Activated naive CD4-positive, alpha-beta T cell treated with anti-CD3 and anti-CD28 coated beads for 36 hours (primary cell): Measurements from ENCODE around the gene BOD1L1. TPM values are rescaled to one million over a fixed set of nuclear protein-coding genes. Genes with fewer than 3 reads are reported as not detected.
"Not testable (repeated sequence)": the region's sequence is repeated elsewhere in the genome, so short reads cannot be mapped to it uniquely, and the experiment has no call there.

Experiments
- CTCF ChIA-PET: fragments of 350-600 bp; sonication (Branson Sonifier 250); formaldehyde crosslinking; loops from one replicate; lab custom pipeline; 2021; ENCODE audit warnings: antibody characterized with exemption; lab: Charles Lee
- DNase-seq: peaks from one replicate; pipeline ENCODE4 v3.0.0-alpha.2; 2020
- H3K27ac Mint-ChIP-seq: one replicate; pipeline ENCODE4 v1.8.0; 2021; ENCODE audit warnings: mild to moderate bottlenecking, mixed read lengths
- H3K27me3 Mint-ChIP-seq: one replicate; pipeline ENCODE4 v1.8.0; 2021; ENCODE audit warnings: low read depth, mixed read lengths
- H3K36me3 Mint-ChIP-seq: one replicate; pipeline ENCODE4 v1.8.0; 2021; ENCODE audit warnings: low read depth, mixed read lengths
- H3K4me1 Mint-ChIP-seq: one replicate; pipeline ENCODE4 v1.8.0; 2021; ENCODE audit warnings: low read depth, mixed read lengths
- H3K4me3 Mint-ChIP-seq: one replicate; pipeline ENCODE4 v1.8.0; 2021; ENCODE audit warnings: mild to moderate bottlenecking, moderate library complexity, mixed read lengths
- H3K9me3 Mint-ChIP-seq: one replicate; pipeline ENCODE4 v1.8.0; 2021; ENCODE audit warnings: mixed read lengths
- intact Hi-C: fragments of 100-400 bp; cut with micrococcal nuclease; formaldehyde crosslinking; loops from one replicate; pipeline ENCODE4 v1.15.1; 2023
- total RNA-seq, 2 experiments: library from RNA; stranded (reverse); gene quantifications; one replicate each; pipeline ENCODE4 v1.2.3, GENCODE V29; 2021

The BOD1L1 gene
- total RNA-seq, 2 experiments from 2014 or later: 24.2 to 24.3 TPM

GRCh38 chr4:13580036-13580435 is 47.5 kb downstream of the BOD1L1 start:
- Mint-ChIP-seq H3K4me1 (no peaks in the 10 kb centered on the region), H3K9me3 (no peaks in the 10 kb centered on the region), H3K27ac (no peak overlapping the region), H3K36me3 (peaks cover 27% of the 10 kb centered on the region), H3K27me3 (no peaks in the 10 kb centered on the region), H3K4me3 (no peak overlapping the region)
- CTCF ChIA-PET: no interaction called here
- DNase-seq: no peak
- intact Hi-C loops: no loop called here

GRCh38 chr4:13577660-13578059 is 49.9 kb downstream of the BOD1L1 start:
- H3K36me3 Mint-ChIP-seq: peaks cover 28% of the 10 kb centered on the region
- no peak overlapping the region for H3K27ac Mint-ChIP-seq
- H3K9me3 Mint-ChIP-seq: no peaks in the 10 kb centered on the region
- H3K4me1 Mint-ChIP-seq: no peaks in the 10 kb centered on the region
- CTCF ChIA-PET: no interaction called here
- no peak overlapping the region for H3K4me3 Mint-ChIP-seq
- DNase-seq: no peak
- no peaks in the 10 kb centered on the region for H3K27me3 Mint-ChIP-seq
- intact Hi-C loops: no loop called here

GRCh38 chr4:13570916-13571315 is 56.6 kb downstream of the BOD1L1 start:
- H3K4me1 Mint-ChIP-seq: no peaks in the 10 kb centered on the region
- H3K4me3 Mint-ChIP-seq: no peak overlapping the region
- no peak for DNase-seq
- no peaks in the 10 kb centered on the region for H3K27me3 Mint-ChIP-seq
- peaks cover 28% of the 10 kb centered on the region for H3K36me3 Mint-ChIP-seq
- no peaks in the 10 kb centered on the region for H3K9me3 Mint-ChIP-seq
- no peak overlapping the region for H3K27ac Mint-ChIP-seq
- CTCF ChIA-PET: no interaction called here
- intact Hi-C loops: no loop called here

GRCh38 chr4:13567125-13567524 is 60.4 kb downstream of the BOD1L1 start:
- CTCF ChIA-PET: interaction anchor here (0.6 kb wide), 1 partner anchor 730 kb away, joined by 3 read pairs; no protein-coding TSS in a partner anchor
- no peak for DNase-seq
- Mint-ChIP-seq H3K36me3 (peaks cover 24% of the 10 kb centered on the region), H3K4me3 (no peak overlapping the region), H3K27me3 (no peaks in the 10 kb centered on the region), H3K4me1 (no peaks in the 10 kb centered on the region), H3K9me3 (no peaks in the 10 kb centered on the region), H3K27ac (no peak overlapping the region)
- intact Hi-C loops: no loop called here

- Mint-ChIP-seq H3K9me3 (no peaks in the 10 kb centered on the region), H3K36me3 (peaks cover 7% of the 10 kb centered on the region), H3K27ac (no peak overlapping the region), H3K27me3 (peaks cover 9% of the 10 kb centered on the region), H3K4me3 (no peak overlapping the region), H3K4me1 (no peaks in the 10 kb centered on the region)
- CTCF ChIA-PET: no interaction called here
- intact Hi-C loops: no loop called here
- no peak for DNase-seq
These were observed 64.6 kb downstream of the BOD1L1 start for GRCh38 chr4:13562876-13563275.

GRCh38 chr4:13561673-13562072 is 65.9 kb downstream of the BOD1L1 start:
- Mint-ChIP-seq H3K27me3 (peaks cover 13% of the 10 kb centered on the region), H3K4me3 (no peak overlapping the region), H3K9me3 (no peaks in the 10 kb centered on the region), H3K27ac (no peak overlapping the region), H3K4me1 (no peaks in the 10 kb centered on the region), H3K36me3 (no peaks in the 10 kb centered on the region)
- no peak for DNase-seq
- CTCF ChIA-PET: interaction anchor here (0.7 kb wide), 1 partner anchor 672 kb away, joined by 5 read pairs; no protein-coding TSS in a partner anchor
- intact Hi-C loops: no loop called here

- H3K4me1 Mint-ChIP-seq, DNase-seq, H3K36me3 Mint-ChIP-seq, H3K4me3 Mint-ChIP-seq, H3K9me3 Mint-ChIP-seq, intact Hi-C loops, CTCF ChIA-PET, H3K27ac Mint-ChIP-seq: not testable (repeated sequence)
- peaks cover 17% of the 10 kb centered on the region for H3K27me3 Mint-ChIP-seq
These were observed 67.4 kb downstream of the BOD1L1 start for GRCh38 chr4:13560111-13560510.

- peaks cover 17% of the 10 kb centered on the region for H3K27me3 Mint-ChIP-seq
- H3K9me3 Mint-ChIP-seq: no peaks in the 10 kb centered on the region
- H3K27ac Mint-ChIP-seq: no peak overlapping the region
- no peaks in the 10 kb centered on the region for H3K36me3 Mint-ChIP-seq
- DNase-seq: no peak
- CTCF ChIA-PET: no interaction called here
- H3K4me3 Mint-ChIP-seq: no peak overlapping the region
- no peaks in the 10 kb centered on the region for H3K4me1 Mint-ChIP-seq
- intact Hi-C loops: no loop called here
These were observed 68.1 kb downstream of the BOD1L1 start for GRCh38 chr4:13559413-13559812.

GRCh38 chr4:13558881-13559280 is 68.6 kb downstream of the BOD1L1 start:
- no peak overlapping the region for H3K4me3 Mint-ChIP-seq
- intact Hi-C loops: no loop called here
- H3K36me3 Mint-ChIP-seq: no peaks in the 10 kb centered on the region
- H3K9me3 Mint-ChIP-seq: no peaks in the 10 kb centered on the region
- H3K4me1 Mint-ChIP-seq: no peaks in the 10 kb centered on the region
- H3K27me3 Mint-ChIP-seq: peaks cover 21% of the 10 kb centered on the region
- H3K27ac Mint-ChIP-seq: no peak overlapping the region
- DNase-seq: no peak
- CTCF ChIA-PET: no interaction called here

GRCh38 chr4:13555325-13555724 is 72.2 kb downstream of the BOD1L1 start:
- H3K9me3 Mint-ChIP-seq: no peaks in the 10 kb centered on the region
- H3K4me1 Mint-ChIP-seq: no peaks in the 10 kb centered on the region
- intact Hi-C loops: no loop called here
- H3K27ac Mint-ChIP-seq: no peak overlapping the region
- no peak for DNase-seq
- H3K27me3 Mint-ChIP-seq: peaks cover 48% of the 10 kb centered on the region
- CTCF ChIA-PET: no interaction called here
- no peak overlapping the region for H3K4me3 Mint-ChIP-seq
- no peaks in the 10 kb centered on the region for H3K36me3 Mint-ChIP-seq

- DNase-seq: no peak
- Mint-ChIP-seq H3K27me3 (peaks cover 55% of the 10 kb centered on the region), H3K27ac (no peak overlapping the region), H3K4me1 (peaks cover 9% of the 10 kb centered on the region), H3K4me3 (no peak overlapping the region), H3K36me3 (no peaks in the 10 kb centered on the region), H3K9me3 (no peaks in the 10 kb centered on the region)
- CTCF ChIA-PET: interaction anchor here (1.3 kb wide), 1 partner anchor 823 kb away, joined by 3 read pairs; no protein-coding TSS in a partner anchor
- intact Hi-C loops: no loop called here
These were observed 74.4 kb downstream of the BOD1L1 start for GRCh38 chr4:13553081-13553480.

GRCh38 chr4:13548984-13549546 is 78.5 kb downstream of the BOD1L1 start:
- intact Hi-C loops: loop anchor here (1.0 to 10.0 kb wide), 8 partner anchors 65 to 1784 kb away; partner anchors contain the start of gene RAB28
- Mint-ChIP-seq H3K4me1 (peaks cover 28% of the 10 kb centered on the region), H3K36me3 (no peaks in the 10 kb centered on the region), H3K4me3 (peak overlapping the region; percentile 69), H3K9me3 (no peaks in the 10 kb centered on the region), H3K27ac (no peak overlapping the region), H3K27me3 (peaks cover 65% of the 10 kb centered on the region)
- DNase-seq: peak; percentile 94
- CTCF ChIA-PET: interaction anchor here (1.2 to 1.6 kb wide), 2 partner anchors 12 to 696 kb away, joined by 3 to 7 read pairs; no protein-coding TSS in a partner anchor
